Endometrial microvascular endothelial cells (primary cell): ENCODE measurements around the gene TSBP1. TPM values are rescaled to one million over a fixed set of nuclear protein-coding genes. Genes with fewer than 3 reads are reported as not detected.
"Not testable (repeated sequence)": the region's sequence is repeated elsewhere in the genome, so short reads cannot be mapped to it uniquely, and the experiment has no call there.

Source experiments
- in situ Hi-C: cut with HindIII; loops from 2 replicates; pipeline ENCODE4 v1.10.0; 2017; ENCODE audit warnings: low sequenced_read_pairs, low pct_unique_long_range_greater_than_20kb; ENCODE audit errors: inconsistent ontology term
- total RNA-seq: library from RNA; depleted of rRNA; stranded (reverse); fragments of >200 nt; gene quantifications from one replicate; pipeline ENCODE4 v1.2.3, GENCODE V29; 2015; ENCODE audit errors: inconsistent ontology term

TSBP1 gene
- total RNA-seq, 1 donor from 2014 or later: not detected

GRCh38 chr6:32382757-32383420, 11.2 kb upstream of the TSBP1 start:
- in situ Hi-C loops: no loop called here

DNA sequence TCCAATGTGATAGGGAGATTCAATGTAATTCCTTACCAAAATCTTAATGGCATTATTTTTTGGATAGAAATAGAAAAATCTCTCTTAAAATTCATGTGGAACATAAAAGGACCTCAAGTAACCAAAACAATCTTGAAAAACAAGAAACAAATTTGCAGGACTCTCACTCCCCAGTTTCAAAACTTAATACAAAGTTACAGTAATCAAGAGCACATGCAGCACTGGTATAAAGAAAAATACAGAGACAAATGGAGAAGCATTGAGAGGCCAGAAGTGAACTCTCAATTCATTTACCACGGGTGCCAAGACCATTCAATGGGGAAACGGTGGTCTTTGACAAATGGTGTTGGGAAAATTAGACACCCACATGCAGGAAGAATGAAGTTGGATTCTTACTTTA, 7.8 kb upstream of the TSBP1 start:
- in situ Hi-C loops: no loop called here

DNA sequence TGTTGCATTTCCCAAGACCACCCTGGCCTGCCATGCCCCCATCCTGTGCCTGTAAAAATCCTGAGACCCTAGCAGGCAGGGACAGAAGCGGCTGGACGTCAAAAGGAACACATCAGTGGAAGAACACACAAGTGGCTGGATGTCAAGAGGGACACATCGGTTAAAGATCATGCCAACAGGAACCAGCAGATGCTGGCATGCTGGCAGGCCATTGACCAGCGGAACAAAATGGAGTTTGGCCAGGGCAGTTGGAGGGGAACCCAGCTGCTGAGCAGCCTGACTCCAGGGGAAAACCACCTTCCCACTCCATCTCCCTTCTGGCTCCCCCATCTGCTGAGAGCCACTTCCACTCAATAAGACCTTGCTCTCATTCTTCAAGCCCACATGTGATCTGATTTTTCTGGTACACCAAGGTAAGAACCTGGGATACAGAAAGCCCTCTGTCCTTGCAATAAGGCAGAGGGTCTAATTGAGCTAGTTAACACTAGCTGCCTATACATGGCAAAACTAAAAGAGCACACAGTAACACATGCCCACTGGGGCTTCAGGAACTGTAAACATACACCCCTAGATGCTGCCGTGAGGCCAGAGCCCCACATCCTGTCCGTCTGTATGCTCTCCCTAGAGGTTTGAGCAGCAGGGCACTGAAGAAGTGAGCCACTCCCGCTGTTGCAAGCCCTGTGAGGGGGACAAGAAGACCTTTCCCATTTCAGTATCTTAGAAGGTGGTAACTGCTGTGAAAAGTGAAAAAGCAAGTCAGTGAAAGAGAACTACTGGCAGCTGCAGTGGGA, 4.2 kb upstream of the TSBP1 start:
- in situ Hi-C loops: no loop called here

GRCh38 chr6:32371229-32371628, 474 bp downstream of the TSBP1 start:
- in situ Hi-C loops: no loop called here

DNA sequence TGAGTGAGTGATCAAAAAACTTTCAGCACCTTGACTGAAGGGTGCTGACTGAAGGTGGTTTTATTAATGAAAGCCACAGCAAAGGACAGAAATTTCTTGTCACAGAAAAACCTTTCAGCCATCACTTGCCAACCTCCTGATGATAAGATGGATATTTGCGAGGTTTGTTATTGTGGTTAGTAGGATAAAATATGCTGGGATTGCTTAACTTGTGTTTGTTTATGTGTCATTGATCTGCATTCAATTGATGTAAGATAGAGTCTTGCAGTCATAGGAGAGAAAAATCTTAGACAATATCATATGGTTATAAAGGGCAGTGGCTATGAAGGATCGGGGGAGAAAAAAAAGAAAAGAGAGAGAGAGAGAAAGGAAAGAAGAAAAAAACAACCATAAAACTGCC, 1.2 kb downstream of the TSBP1 start:
- in situ Hi-C loops: no loop called here

- in situ Hi-C loops: no loop called here
Measured at GRCh38 chr6:32369660-32370059, 2.0 kb downstream of the TSBP1 start.

- in situ Hi-C loops: no loop called here
Measured at GRCh38 chr6:32367644-32368043, 4.1 kb downstream of the TSBP1 start.

GRCh38 chr6:32359225-32359624, 12.5 kb downstream of the TSBP1 start:
- in situ Hi-C loops: not testable (repeated sequence)

DNA sequence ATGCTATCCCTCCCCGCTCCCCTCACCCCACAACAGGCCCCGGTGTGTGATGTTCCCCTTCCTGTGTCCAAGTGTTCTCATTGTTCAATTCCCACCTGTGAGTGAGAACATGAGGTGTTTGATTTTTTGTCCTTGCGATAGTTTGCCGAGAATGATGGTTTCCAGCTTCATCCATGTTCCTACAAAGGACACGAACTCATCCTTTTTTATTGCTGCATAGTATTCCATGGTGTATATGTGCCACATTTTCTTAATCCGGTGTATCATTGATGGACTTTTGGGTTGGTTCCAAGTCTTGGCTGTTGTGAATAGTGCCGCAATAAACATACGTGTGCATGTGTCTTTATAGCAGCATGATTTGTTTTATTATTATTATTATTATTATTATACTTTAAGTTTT, 13.2 kb downstream of the TSBP1 start:
- in situ Hi-C loops: not testable (repeated sequence)

DNA sequence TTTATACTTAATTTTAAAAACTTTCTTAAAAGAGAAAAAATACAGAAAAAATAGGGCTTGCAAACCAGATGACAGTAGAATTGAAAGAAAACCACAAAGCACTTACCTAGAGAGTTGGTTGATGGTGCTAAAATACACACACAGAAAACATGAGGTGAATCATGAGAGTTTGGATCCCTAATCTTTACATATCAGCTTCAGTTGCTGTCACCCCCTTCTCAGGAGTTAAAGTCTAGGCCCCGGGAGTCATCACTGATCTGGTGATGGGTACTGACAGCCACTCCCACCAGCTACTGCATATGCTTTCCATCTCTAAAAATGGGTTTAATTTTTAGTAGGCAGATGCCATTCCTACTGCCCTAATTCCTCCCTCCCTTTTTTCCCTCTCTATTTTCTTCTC, 16.7 kb downstream of the TSBP1 start:
- in situ Hi-C loops: no loop called here

DNA sequence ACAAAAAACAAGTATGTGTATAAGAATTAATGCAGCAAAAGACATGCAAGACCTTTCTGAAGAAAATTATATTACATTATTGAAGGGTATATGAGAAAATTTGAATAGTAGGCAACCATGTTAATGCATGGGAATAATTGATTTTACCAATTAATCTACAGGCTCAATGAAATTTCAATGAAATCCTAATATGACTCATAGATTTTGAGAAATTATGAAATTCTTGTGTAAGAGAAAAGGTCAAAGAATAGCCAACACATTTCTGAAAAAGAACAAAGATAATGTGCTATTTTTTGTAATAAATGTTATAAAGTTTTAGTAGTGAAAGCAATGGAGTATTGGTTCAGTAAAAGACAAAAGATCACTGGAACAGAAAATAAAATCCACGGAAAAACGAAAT, 18.4 kb downstream of the TSBP1 start:
- in situ Hi-C loops: no loop called here

DNA sequence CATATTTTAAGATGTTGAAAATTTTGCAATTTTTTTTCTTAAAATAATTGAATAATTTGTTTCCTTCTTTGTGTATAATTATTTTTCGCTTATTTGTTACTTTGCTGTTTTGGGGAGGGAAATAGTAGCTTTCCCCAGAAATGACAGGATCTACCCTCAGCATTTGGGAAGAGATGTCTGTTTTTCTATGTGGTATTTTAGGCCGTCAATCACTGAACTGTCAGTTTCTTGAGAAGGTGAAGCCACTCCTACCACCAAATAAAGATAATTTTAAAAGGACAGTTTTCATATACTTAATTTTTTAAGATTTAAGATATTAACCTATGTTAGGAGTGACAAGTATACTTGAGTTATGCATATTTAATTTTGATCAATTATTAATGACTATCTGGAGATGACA, 31.5 kb downstream of the TSBP1 start:
- in situ Hi-C loops: no loop called here

DNA sequence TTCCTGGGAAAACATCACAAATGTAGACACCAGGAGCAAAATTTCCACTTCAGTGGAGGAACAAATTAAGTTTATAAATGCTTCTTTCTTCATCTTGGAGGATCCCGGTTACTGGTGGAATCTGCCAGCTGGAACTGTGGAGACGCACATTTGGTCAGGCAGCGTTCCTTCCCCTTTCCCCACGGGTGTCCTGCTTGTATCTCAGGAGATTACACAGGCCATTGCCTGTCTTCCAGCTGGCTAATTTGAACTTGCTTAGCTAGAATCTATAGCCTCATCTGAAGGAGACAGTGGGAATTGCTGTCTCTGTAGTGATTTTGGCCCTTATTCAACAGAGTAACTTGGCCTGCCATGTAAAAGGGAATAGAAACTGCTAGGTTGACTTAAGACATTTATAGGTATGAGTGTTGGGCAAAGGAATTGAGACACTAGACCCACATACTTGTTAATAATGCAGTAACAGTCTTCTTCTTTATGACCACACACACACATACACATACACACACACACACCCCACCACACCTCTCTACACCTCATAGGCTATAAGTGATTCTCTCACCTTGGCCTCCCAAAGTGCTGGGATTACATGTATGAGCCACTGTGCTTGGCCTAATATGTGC, 34.4 kb downstream of the TSBP1 start:
- in situ Hi-C loops: no loop called here

DNA sequence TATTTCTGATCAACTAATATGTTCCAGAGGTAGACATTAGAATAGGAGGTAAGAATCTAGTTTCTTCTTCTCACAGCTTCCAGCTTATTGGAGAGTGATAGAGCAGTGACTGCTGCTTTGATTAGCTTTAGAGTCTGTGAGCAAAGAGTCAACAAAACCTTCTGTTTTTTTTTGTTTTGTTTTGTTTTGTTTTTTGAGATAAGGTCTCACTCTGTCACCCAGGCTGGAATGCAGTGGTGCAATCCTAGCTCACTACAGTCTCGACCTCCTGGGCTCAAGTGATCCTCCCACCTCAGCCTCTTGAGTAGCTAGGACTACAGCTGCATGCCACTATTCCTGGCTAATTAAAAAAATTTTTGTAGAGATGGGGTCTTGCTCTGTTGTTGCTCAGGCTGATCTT, 39.3 kb downstream of the TSBP1 start:
- in situ Hi-C loops: no loop called here

- in situ Hi-C loops: no loop called here
Measured at GRCh38 chr6:32329141-32329540, 42.6 kb downstream of the TSBP1 start.

GRCh38 chr6:32327103-32327502, 44.6 kb downstream of the TSBP1 start:
- in situ Hi-C loops: no loop called here

DNA sequence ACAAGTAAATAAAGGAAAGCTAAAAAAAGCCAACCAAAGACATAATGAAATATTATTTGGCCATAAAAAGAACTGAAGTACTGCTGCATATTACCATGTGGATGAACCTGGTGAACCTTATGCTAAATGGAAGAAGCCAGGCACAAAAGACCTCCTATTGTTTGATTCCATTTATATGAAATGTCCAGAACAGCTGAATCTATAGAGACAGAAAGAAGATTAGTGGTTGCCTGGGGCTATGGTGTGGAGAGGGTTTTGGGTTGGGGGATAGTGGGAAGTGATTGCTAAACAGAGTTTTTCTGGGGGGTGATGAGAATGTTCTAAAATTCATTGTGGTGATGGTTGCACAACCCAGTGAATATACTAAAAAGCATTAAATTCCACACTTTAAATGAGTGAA, 53.2 kb downstream of the TSBP1 start:
- in situ Hi-C loops: no loop called here

DNA sequence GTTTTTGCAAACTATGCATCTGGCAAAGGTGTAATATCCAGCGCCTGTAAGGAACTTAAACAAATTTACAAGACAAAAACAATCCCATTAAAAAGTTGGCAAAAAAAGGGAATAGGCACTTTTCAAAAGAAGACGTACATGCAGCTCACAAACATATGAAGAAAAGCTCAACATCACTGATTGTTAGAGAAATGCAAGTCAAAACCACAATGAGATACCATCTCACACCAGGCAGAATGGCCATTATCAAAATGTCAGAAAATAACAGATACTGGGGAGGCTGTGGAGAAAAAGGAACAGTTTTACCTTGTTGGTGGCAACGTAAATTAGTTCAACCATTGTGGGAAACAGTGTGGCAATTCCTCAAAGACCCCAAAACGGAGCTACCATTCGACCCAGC, 54.2 kb downstream of the TSBP1 start:
- in situ Hi-C loops: no loop called here

DNA sequence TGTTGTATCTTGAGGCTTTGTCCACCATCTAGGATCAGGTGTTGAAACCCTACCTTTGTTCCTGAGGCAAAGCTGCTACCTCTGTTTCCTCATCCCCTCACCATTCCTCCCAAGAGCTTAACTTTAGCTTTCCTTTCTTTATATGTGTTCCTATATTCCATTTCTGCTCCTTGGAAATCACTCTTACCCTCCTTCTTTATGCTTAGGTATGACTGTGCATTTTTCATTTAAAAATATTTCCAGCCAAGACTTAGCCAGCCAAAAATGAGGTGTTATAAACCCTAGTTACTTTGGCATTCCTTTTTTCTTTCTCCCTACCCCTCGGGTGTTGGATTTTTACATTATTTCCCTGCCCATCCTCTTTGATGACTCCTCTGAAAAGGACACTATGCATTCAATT, 57.7 kb downstream of the TSBP1 start:
- in situ Hi-C loops: no loop called here

DNA sequence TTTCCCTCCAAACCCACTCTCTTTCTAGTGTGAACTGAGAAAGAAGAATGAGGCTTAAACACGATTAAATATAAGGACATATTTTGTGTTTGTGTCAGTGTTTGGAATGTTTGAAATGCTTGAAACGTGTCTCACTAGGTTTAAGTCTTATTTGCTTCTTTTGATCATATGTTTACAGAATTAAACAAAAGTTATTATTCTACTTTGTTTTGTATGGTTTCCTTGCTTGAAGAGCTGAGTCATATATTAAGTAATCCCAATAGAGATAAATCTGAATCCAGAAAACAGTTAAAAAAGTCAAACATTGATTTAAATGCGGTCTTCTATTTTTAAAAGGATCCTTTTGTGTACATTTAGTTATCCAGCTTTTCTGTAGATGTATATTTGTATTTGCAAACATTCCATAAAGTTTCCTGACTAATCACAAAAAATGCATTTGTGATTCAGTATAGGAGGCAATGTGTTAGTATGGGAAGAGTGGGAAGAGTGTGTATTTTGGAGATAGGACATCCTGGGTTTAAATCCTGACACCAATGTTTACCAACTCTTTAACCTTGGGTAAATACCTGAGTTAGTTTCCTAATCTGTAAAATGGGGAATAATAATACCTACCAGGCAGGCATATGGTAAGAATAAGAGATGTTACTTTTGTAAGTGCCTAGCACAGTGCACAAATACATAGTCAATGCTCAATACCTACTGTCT, 72.9 kb downstream of the TSBP1 start:
- in situ Hi-C loops: no loop called here
